Measurements from ENCODE around the gene LIMCH1.

LIMCH1 gene

GRCh38 chr4:41678951-41679350 lies 141.0 kb downstream of the LIMCH1 start:
- H3K4me1 ChIP-seq (ENCODE audit: control insufficient read depth, insufficient read depth, low read length): no peaks in the 10 kb centered on the region
- H3K27ac ChIP-seq (ENCODE audit: low read depth, low read length): no peak overlapping the region
- no peak overlapping the region for H3K9ac ChIP-seq (ENCODE audit: low read depth, low read length)
- no peaks in the 10 kb centered on the region for H3K9me3 ChIP-seq (ENCODE audit: control insufficient read depth, insufficient read depth, low read length)
- peaks cover 3% of the 10 kb centered on the region for H3K36me3 ChIP-seq (ENCODE audit: control insufficient read depth, insufficient read depth, low read length)
- H3K27me3 ChIP-seq (ENCODE audit: control insufficient read depth, insufficient read depth, low read length): no peaks in the 10 kb centered on the region
- no peak overlapping the region for H3K4me3 ChIP-seq (ENCODE audit: low read depth, low read length)

GRCh38 chr4:41679991-41680390 lies 142.0 kb downstream of the LIMCH1 start:
- H3K9ac ChIP-seq (ENCODE audit: low read depth, low read length): no peak overlapping the region
- H3K27me3 ChIP-seq (ENCODE audit: control insufficient read depth, insufficient read depth, low read length): no peaks in the 10 kb centered on the region
- H3K4me3 ChIP-seq (ENCODE audit: low read depth, low read length): no peak overlapping the region
- H3K36me3 ChIP-seq (ENCODE audit: control insufficient read depth, insufficient read depth, low read length): peaks cover 11% of the 10 kb centered on the region
- H3K27ac ChIP-seq (ENCODE audit: low read depth, low read length): no peak overlapping the region
- H3K9me3 ChIP-seq (ENCODE audit: control insufficient read depth, insufficient read depth, low read length): no peaks in the 10 kb centered on the region
- no peaks in the 10 kb centered on the region for H3K4me1 ChIP-seq (ENCODE audit: control insufficient read depth, insufficient read depth, low read length)

GRCh38 chr4:41681054-41681453 lies 143.1 kb downstream of the LIMCH1 start:
- Histone ChIP-seq H3K36me3 (ENCODE audit: control insufficient read depth, insufficient read depth, low read length) (peaks cover 20% of the 10 kb centered on the region), H3K4me1 (ENCODE audit: control insufficient read depth, insufficient read depth, low read length) (no peaks in the 10 kb centered on the region), H3K4me3 (ENCODE audit: low read depth, low read length) (no peak overlapping the region), H3K9me3 (ENCODE audit: control insufficient read depth, insufficient read depth, low read length) (no peaks in the 10 kb centered on the region), H3K9ac (ENCODE audit: low read depth, low read length) (no peak overlapping the region), H3K27me3 (ENCODE audit: control insufficient read depth, insufficient read depth, low read length) (no peaks in the 10 kb centered on the region), H3K27ac (ENCODE audit: low read depth, low read length) (no peak overlapping the region)

- Histone ChIP-seq H3K27me3 (ENCODE audit: control insufficient read depth, insufficient read depth, low read length) (no peaks in the 10 kb centered on the region), H3K36me3 (ENCODE audit: control insufficient read depth, insufficient read depth, low read length) (peaks cover 28% of the 10 kb centered on the region), H3K4me3 (ENCODE audit: low read depth, low read length) (no peak overlapping the region), H3K27ac (ENCODE audit: low read depth, low read length) (no peak overlapping the region), H3K9ac (ENCODE audit: low read depth, low read length) (no peak overlapping the region), H3K4me1 (ENCODE audit: control insufficient read depth, insufficient read depth, low read length) (no peaks in the 10 kb centered on the region), H3K9me3 (ENCODE audit: control insufficient read depth, insufficient read depth, low read length) (no peaks in the 10 kb centered on the region)
These were observed 145.4 kb downstream of the LIMCH1 start for GRCh38 chr4:41683326-41683725.

GRCh38 chr4:41686893-41687292 lies 148.9 kb downstream of the LIMCH1 start:
- Histone ChIP-seq H3K27me3 (ENCODE audit: control insufficient read depth, insufficient read depth, low read length) (no peaks in the 10 kb centered on the region), H3K4me3 (ENCODE audit: low read depth, low read length) (no peak overlapping the region), H3K36me3 (ENCODE audit: control insufficient read depth, insufficient read depth, low read length) (peaks cover 50% of the 10 kb centered on the region), H3K9ac (ENCODE audit: low read depth, low read length) (no peak overlapping the region), H3K27ac (ENCODE audit: low read depth, low read length) (no peak overlapping the region), H3K4me1 (ENCODE audit: control insufficient read depth, insufficient read depth, low read length) (no peaks in the 10 kb centered on the region), H3K9me3 (ENCODE audit: control insufficient read depth, insufficient read depth, low read length) (no peaks in the 10 kb centered on the region)

- no peaks in the 10 kb centered on the region for H3K9me3 ChIP-seq (ENCODE audit: control insufficient read depth, insufficient read depth, low read length)
- 0 out of 2 replicates have a peak, but pooled peaks cover 4% of the 10 kb centered on the region for H3K4me1 ChIP-seq (ENCODE audit: control insufficient read depth, insufficient read depth, low read length)
- no peak overlapping the region for H3K9ac ChIP-seq (ENCODE audit: low read depth, low read length)
- H3K4me3 ChIP-seq (ENCODE audit: low read depth, low read length): no peak overlapping the region
- H3K36me3 ChIP-seq (ENCODE audit: control insufficient read depth, insufficient read depth, low read length): peaks cover 49% of the 10 kb centered on the region
- H3K27ac ChIP-seq (ENCODE audit: low read depth, low read length): no peak overlapping the region
- no peaks in the 10 kb centered on the region for H3K27me3 ChIP-seq (ENCODE audit: control insufficient read depth, insufficient read depth, low read length)
These were observed 150.0 kb downstream of the LIMCH1 start for GRCh38 chr4:41687971-41688370.

GRCh38 chr4:41692717-41693345 lies 154.9 kb downstream of the LIMCH1 start:
- Histone ChIP-seq H3K4me3 (ENCODE audit: low read depth, low read length) (no peak overlapping the region), H3K9me3 (ENCODE audit: control insufficient read depth, insufficient read depth, low read length) (no peaks in the 10 kb centered on the region), H3K27me3 (ENCODE audit: control insufficient read depth, insufficient read depth, low read length) (no peaks in the 10 kb centered on the region), H3K4me1 (ENCODE audit: control insufficient read depth, insufficient read depth, low read length) (peaks cover 4% of the 10 kb centered on the region; the same call in 1 of the 2 replicates), H3K36me3 (ENCODE audit: control insufficient read depth, insufficient read depth, low read length) (peaks cover 30% of the 10 kb centered on the region), H3K27ac (ENCODE audit: low read depth, low read length) (no peak overlapping the region), H3K9ac (ENCODE audit: low read depth, low read length) (no peak overlapping the region)

- Histone ChIP-seq H3K36me3 (ENCODE audit: control insufficient read depth, insufficient read depth, low read length) (peaks cover 25% of the 10 kb centered on the region), H3K27me3 (ENCODE audit: control insufficient read depth, insufficient read depth, low read length) (no peaks in the 10 kb centered on the region), H3K27ac (ENCODE audit: low read depth, low read length) (no peak overlapping the region), H3K9ac (ENCODE audit: low read depth, low read length) (no peak overlapping the region), H3K9me3 (ENCODE audit: control insufficient read depth, insufficient read depth, low read length) (no peaks in the 10 kb centered on the region), H3K4me1 (ENCODE audit: control insufficient read depth, insufficient read depth, low read length) (peaks cover 4% of the 10 kb centered on the region; the same call in 1 of the 2 replicates), H3K4me3 (ENCODE audit: low read depth, low read length) (no peak overlapping the region)
These were observed 155.7 kb downstream of the LIMCH1 start for GRCh38 chr4:41693629-41694028.

- peaks cover 4% of the 10 kb centered on the region; the same call in 1 of the 2 replicates for H3K4me1 ChIP-seq (ENCODE audit: control insufficient read depth, insufficient read depth, low read length)
- no peaks in the 10 kb centered on the region for H3K9me3 ChIP-seq (ENCODE audit: control insufficient read depth, insufficient read depth, low read length)
- peaks cover 4% of the 10 kb centered on the region; the same call in 1 of the 2 replicates for H3K36me3 ChIP-seq (ENCODE audit: control insufficient read depth, insufficient read depth, low read length)
- no peak overlapping the region for H3K4me3 ChIP-seq (ENCODE audit: low read depth, low read length)
- H3K9ac ChIP-seq (ENCODE audit: low read depth, low read length): no peak overlapping the region
- no peaks in the 10 kb centered on the region for H3K27me3 ChIP-seq (ENCODE audit: control insufficient read depth, insufficient read depth, low read length)
- no peak overlapping the region for H3K27ac ChIP-seq (ENCODE audit: low read depth, low read length)
These were observed 158.2 kb downstream of the LIMCH1 start for GRCh38 chr4:41696131-41696530.

- no peak overlapping the region for H3K4me3 ChIP-seq (ENCODE audit: low read depth, low read length)
- no peaks in the 10 kb centered on the region for H3K9me3 ChIP-seq (ENCODE audit: control insufficient read depth, insufficient read depth, low read length)
- H3K36me3 ChIP-seq (ENCODE audit: control insufficient read depth, insufficient read depth, low read length): 0 out of 2 replicates have a peak, but pooled peaks cover 2% of the 10 kb centered on the region
- H3K4me1 ChIP-seq (ENCODE audit: control insufficient read depth, insufficient read depth, low read length): peaks cover 4% of the 10 kb centered on the region; the same call in 1 of the 2 replicates
- no peaks in the 10 kb centered on the region for H3K27me3 ChIP-seq (ENCODE audit: control insufficient read depth, insufficient read depth, low read length)
- H3K27ac ChIP-seq (ENCODE audit: low read depth, low read length): no peak overlapping the region
- no peak overlapping the region for H3K9ac ChIP-seq (ENCODE audit: low read depth, low read length)
These were observed 158.8 kb downstream of the LIMCH1 start for GRCh38 chr4:41696763-41697162.

- Histone ChIP-seq H3K4me1 (ENCODE audit: control insufficient read depth, insufficient read depth, low read length) (no peaks in the 10 kb centered on the region; the same call in 1 of the 2 replicates), H3K27me3 (ENCODE audit: control insufficient read depth, insufficient read depth, low read length) (no peaks in the 10 kb centered on the region), H3K9me3 (ENCODE audit: control insufficient read depth, insufficient read depth, low read length) (no peaks in the 10 kb centered on the region), H3K4me3 (ENCODE audit: low read depth, low read length) (no peak overlapping the region), H3K27ac (ENCODE audit: low read depth, low read length) (no peak overlapping the region), H3K36me3 (ENCODE audit: control insufficient read depth, insufficient read depth, low read length) (no peaks in the 10 kb centered on the region), H3K9ac (ENCODE audit: low read depth, low read length) (no peak overlapping the region)
These were observed 164.0 kb downstream of the LIMCH1 start for GRCh38 chr4:41701983-41702382.

Measured in HUES48 (cell line).